Suprapubic skin (tissue), 4 donors: Measurements from ENCODE around the gene TPCN1.

Experiments
- CTCF ChIP-seq, 2 donors: fragments of 200-600 bp in 1 of 2; fragments of 450-650 bp in 1 of 2; sonication (generic) in 1 of 2; IDR thresholded peaks; one replicate each; pipeline ENCODE4 v1.5.1; 2016 to 2019; ENCODE audit warnings: antibody characterized with exemption in 2 of 2, mild to moderate bottlenecking in 1 of 2, moderate library complexity in 1 of 2
- POLR2A ChIP-seq, 2 donors: fragments of 450-650 bp; IDR thresholded peaks; one replicate each; pipeline ENCODE4 v1.6.1; 2017; ENCODE audit warnings: antibody characterized with exemption in 2 of 2, mild to moderate bottlenecking in 2 of 2, moderate library complexity in 2 of 2
- POLR2AphosphoS5 ChIP-seq, 3 donors: sonication (generic); formaldehyde crosslinking; IDR thresholded peaks; one replicate each; pipeline ENCODE4 v1.6.1; 2017; ENCODE audit warnings: antibody characterized with exemption in 3 of 3

GRCh38 chr12:113339540-113339939, 118.3 kb downstream of the TPCN1 start:
- no peak for TF ChIP-seq POLR2AphosphoS5 (IDR thresholded peaks at IDR 0.05)
- TF ChIP-seq CTCF (IDR thresholded peaks at IDR 0.05): no peak
- no peak for TF ChIP-seq POLR2A (IDR thresholded peaks at IDR 0.05)
